ENCODE measurements around the gene ALK.

Gene ALK

GRCh38 chr2:29706171-29706720 is 215.1 kb downstream of the ALK start:
- H3K4me3 ChIP-seq (ENCODE audit: low read length) = no peak overlapping the region
- no peaks in the 10 kb centered on the region for H3K9me3 ChIP-seq (ENCODE audit: control insufficient read depth, low read length)
- H3K36me3 ChIP-seq (ENCODE audit: control insufficient read depth, insufficient read depth, low read length, severe bottlenecking) = no peaks in the 10 kb centered on the region
- H3K9ac ChIP-seq (ENCODE audit: low read length) = no peak overlapping the region
- no peaks in the 10 kb centered on the region for H3K27me3 ChIP-seq (replicated peaks; ENCODE audit: control insufficient read depth, insufficient read depth, low read length)
- no peaks in the 10 kb centered on the region for H3K4me1 ChIP-seq (ENCODE audit: control insufficient read depth, insufficient read depth, low read length)
- DNase-seq (ENCODE audit: low read depth) = no peak

- H3K27me3 ChIP-seq (replicated peaks; ENCODE audit: control insufficient read depth, insufficient read depth, low read length) = no peaks in the 10 kb centered on the region
Measured at GRCh38 chr2:29705616-29706015, 215.8 kb downstream of the ALK start.

GRCh38 chr2:29703336-29703735 is 218.1 kb downstream of the ALK start:
- no peaks in the 10 kb centered on the region for H3K27me3 ChIP-seq (replicated peaks; ENCODE audit: control insufficient read depth, insufficient read depth, low read length)
- H3K4me1 ChIP-seq (ENCODE audit: control insufficient read depth, insufficient read depth, low read length) = no peaks in the 10 kb centered on the region
- H3K4me3 ChIP-seq (ENCODE audit: low read length) = no peak overlapping the region
- no peak for DNase-seq (ENCODE audit: low read depth)
- H3K9me3 ChIP-seq (ENCODE audit: control insufficient read depth, low read length) = no peaks in the 10 kb centered on the region
- no peaks in the 10 kb centered on the region for H3K36me3 ChIP-seq (ENCODE audit: control insufficient read depth, insufficient read depth, low read length, severe bottlenecking)
- no peak overlapping the region for H3K9ac ChIP-seq (ENCODE audit: low read length)

More at GRCh38 chr2:29705616-29706015, 215.8 kb downstream of the ALK start:
- Histone ChIP-seq H3K4me1 (ENCODE audit: control insufficient read depth, insufficient read depth, low read length) (no peaks in the 10 kb centered on the region), H3K9me3 (ENCODE audit: control insufficient read depth, low read length) (no peaks in the 10 kb centered on the region), H3K9ac (ENCODE audit: low read length) (no peak overlapping the region), H3K36me3 (ENCODE audit: control insufficient read depth, insufficient read depth, low read length, severe bottlenecking) (no peaks in the 10 kb centered on the region), H3K4me3 (ENCODE audit: low read length) (no peak overlapping the region)
- no peak for DNase-seq (ENCODE audit: low read depth)

GRCh38 chr2:29702276-29702675 is 219.1 kb downstream of the ALK start:
- H3K27me3 ChIP-seq (replicated peaks; ENCODE audit: control insufficient read depth, insufficient read depth, low read length) = no peaks in the 10 kb centered on the region
- H3K9me3 ChIP-seq (ENCODE audit: control insufficient read depth, low read length) = no peaks in the 10 kb centered on the region
- no peaks in the 10 kb centered on the region for H3K36me3 ChIP-seq (ENCODE audit: control insufficient read depth, insufficient read depth, low read length, severe bottlenecking)
- no peaks in the 10 kb centered on the region for H3K4me1 ChIP-seq (ENCODE audit: control insufficient read depth, insufficient read depth, low read length)
- no peak overlapping the region for H3K4me3 ChIP-seq (ENCODE audit: low read length)
- DNase-seq (ENCODE audit: low read depth) = no peak
- no peak overlapping the region for H3K9ac ChIP-seq (ENCODE audit: low read length)

GRCh38 chr2:29700560-29700959 is 220.8 kb downstream of the ALK start:
- Histone ChIP-seq H3K27me3 (replicated peaks; ENCODE audit: control insufficient read depth, insufficient read depth, low read length) (no peaks in the 10 kb centered on the region), H3K4me1 (ENCODE audit: control insufficient read depth, insufficient read depth, low read length) (no peaks in the 10 kb centered on the region), H3K9me3 (ENCODE audit: control insufficient read depth, low read length) (no peaks in the 10 kb centered on the region), H3K4me3 (ENCODE audit: low read length) (no peak overlapping the region), H3K9ac (ENCODE audit: low read length) (no peak overlapping the region), H3K36me3 (ENCODE audit: control insufficient read depth, insufficient read depth, low read length, severe bottlenecking) (no peaks in the 10 kb centered on the region)
- peak; percentile 2 for DNase-seq (ENCODE audit: low read depth)

- no peaks in the 10 kb centered on the region for H3K9me3 ChIP-seq (ENCODE audit: control insufficient read depth, low read length)
- no peak overlapping the region for H3K9ac ChIP-seq (ENCODE audit: low read length)
- H3K4me1 ChIP-seq (ENCODE audit: control insufficient read depth, insufficient read depth, low read length) = no peaks in the 10 kb centered on the region
- no peaks in the 10 kb centered on the region for H3K27me3 ChIP-seq (replicated peaks; ENCODE audit: control insufficient read depth, insufficient read depth, low read length)
- H3K4me3 ChIP-seq (ENCODE audit: low read length) = no peak overlapping the region
- no peak for DNase-seq (ENCODE audit: low read depth)
- no peaks in the 10 kb centered on the region for H3K36me3 ChIP-seq (ENCODE audit: control insufficient read depth, insufficient read depth, low read length, severe bottlenecking)
Measured at GRCh38 chr2:29699045-29699444, 222.3 kb downstream of the ALK start.

- no peak overlapping the region for H3K4me3 ChIP-seq (ENCODE audit: low read length)
- H3K27me3 ChIP-seq (replicated peaks; ENCODE audit: control insufficient read depth, insufficient read depth, low read length) = no peaks in the 10 kb centered on the region
- no peaks in the 10 kb centered on the region for H3K4me1 ChIP-seq (ENCODE audit: control insufficient read depth, insufficient read depth, low read length)
- no peaks in the 10 kb centered on the region for H3K36me3 ChIP-seq (ENCODE audit: control insufficient read depth, insufficient read depth, low read length, severe bottlenecking)
- no peak overlapping the region for H3K9ac ChIP-seq (ENCODE audit: low read length)
- no peak for DNase-seq (ENCODE audit: low read depth)
- H3K9me3 ChIP-seq (ENCODE audit: control insufficient read depth, low read length) = no peaks in the 10 kb centered on the region
Measured at GRCh38 chr2:29698216-29698615, 223.2 kb downstream of the ALK start.

- H3K36me3 ChIP-seq (ENCODE audit: control insufficient read depth, insufficient read depth, low read length, severe bottlenecking) = no peaks in the 10 kb centered on the region
- no peak for DNase-seq (ENCODE audit: low read depth)
- H3K27me3 ChIP-seq (replicated peaks; ENCODE audit: control insufficient read depth, insufficient read depth, low read length) = no peaks in the 10 kb centered on the region
- no peaks in the 10 kb centered on the region for H3K4me1 ChIP-seq (ENCODE audit: control insufficient read depth, insufficient read depth, low read length)
- H3K9me3 ChIP-seq (ENCODE audit: control insufficient read depth, low read length) = no peaks in the 10 kb centered on the region
- no peak overlapping the region for H3K4me3 ChIP-seq (ENCODE audit: low read length)
- H3K9ac ChIP-seq (ENCODE audit: low read length) = no peak overlapping the region
Measured at GRCh38 chr2:29697715-29698114, 223.7 kb downstream of the ALK start.

- no peak overlapping the region for H3K4me3 ChIP-seq (ENCODE audit: low read length)
- H3K27me3 ChIP-seq (replicated peaks; ENCODE audit: control insufficient read depth, insufficient read depth, low read length) = no peaks in the 10 kb centered on the region
- H3K4me1 ChIP-seq (ENCODE audit: control insufficient read depth, insufficient read depth, low read length) = no peaks in the 10 kb centered on the region
- DNase-seq (ENCODE audit: low read depth) = no peak
- no peaks in the 10 kb centered on the region for H3K36me3 ChIP-seq (ENCODE audit: control insufficient read depth, insufficient read depth, low read length, severe bottlenecking)
- H3K9me3 ChIP-seq (ENCODE audit: control insufficient read depth, low read length) = no peaks in the 10 kb centered on the region
- H3K9ac ChIP-seq (ENCODE audit: low read length) = no peak overlapping the region
Measured at GRCh38 chr2:29697181-29697580, 224.2 kb downstream of the ALK start.

GRCh38 chr2:29694741-29695140 is 226.6 kb downstream of the ALK start:
- Histone ChIP-seq H3K4me3 (ENCODE audit: low read length) (no peak overlapping the region), H3K9ac (ENCODE audit: low read length) (no peak overlapping the region), H3K36me3 (ENCODE audit: control insufficient read depth, insufficient read depth, low read length, severe bottlenecking) (no peaks in the 10 kb centered on the region), H3K4me1 (ENCODE audit: control insufficient read depth, insufficient read depth, low read length) (no peaks in the 10 kb centered on the region), H3K27me3 (replicated peaks; ENCODE audit: control insufficient read depth, insufficient read depth, low read length) (no peaks in the 10 kb centered on the region), H3K9me3 (ENCODE audit: control insufficient read depth, low read length) (no peaks in the 10 kb centered on the region)
- no peak for DNase-seq (ENCODE audit: low read depth)

- Histone ChIP-seq H3K9ac (ENCODE audit: low read length) (no peak overlapping the region), H3K9me3 (ENCODE audit: control insufficient read depth, low read length) (no peaks in the 10 kb centered on the region), H3K4me3 (ENCODE audit: low read length) (no peak overlapping the region), H3K27me3 (replicated peaks; ENCODE audit: control insufficient read depth, insufficient read depth, low read length) (no peaks in the 10 kb centered on the region), H3K4me1 (ENCODE audit: control insufficient read depth, insufficient read depth, low read length) (no peaks in the 10 kb centered on the region), H3K36me3 (ENCODE audit: control insufficient read depth, insufficient read depth, low read length, severe bottlenecking) (no peaks in the 10 kb centered on the region)
- DNase-seq (ENCODE audit: low read depth) = peak; percentile 2
Measured at GRCh38 chr2:29691391-29691950, 229.9 kb downstream of the ALK start.

GRCh38 chr2:29689666-29690065 is 231.7 kb downstream of the ALK start:
- H3K4me3 ChIP-seq (ENCODE audit: low read length) = no peak overlapping the region
- no peaks in the 10 kb centered on the region for H3K36me3 ChIP-seq (ENCODE audit: control insufficient read depth, insufficient read depth, low read length, severe bottlenecking)
- no peaks in the 10 kb centered on the region for H3K9me3 ChIP-seq (ENCODE audit: control insufficient read depth, low read length)
- no peak for DNase-seq (ENCODE audit: low read depth)
- no peaks in the 10 kb centered on the region for H3K4me1 ChIP-seq (ENCODE audit: control insufficient read depth, insufficient read depth, low read length)
- no peaks in the 10 kb centered on the region for H3K27me3 ChIP-seq (replicated peaks; ENCODE audit: control insufficient read depth, insufficient read depth, low read length)
- H3K9ac ChIP-seq (ENCODE audit: low read length) = no peak overlapping the region

Measured in adipocyte (in vitro differentiated cells).